Superior temporal gyrus (tissue), 1 donor: Measurements from ENCODE around the gene AK4.
A peak's percentile ranks its signal among the peaks of the same experiment; 100 is the strongest.

ENCODE experiments used
- DNase-seq: peaks from one replicate; pipeline ENCODE4 v3.0.0-alpha.2; 2016; ENCODE audit errors: extremely low spot score

The AK4 gene

GRCh38 chr1:65250826-65251225 is 102.8 kb downstream of the AK4 start:
- DNase-seq, result no peak

- peak; percentile 88 for DNase-seq
Measured at GRCh38 chr1:65253800-65254319, 105.9 kb downstream of the AK4 start.

GRCh38 chr1:65254320-65255034 is 106.5 kb downstream of the AK4 start:
- no peak for DNase-seq

GRCh38 chr1:65255035-65255655 is 107.1 kb downstream of the AK4 start:
- DNase-seq, result peak; percentile 77

GRCh38 chr1:65255656-65256050 is 107.7 kb downstream of the AK4 start:
- peak; percentile 67 for DNase-seq

- peak; percentile 66 for DNase-seq
Measured at GRCh38 chr1:65256860-65257708, 109.1 kb downstream of the AK4 start.

- DNase-seq, result no peak
Measured at GRCh38 chr1:65258106-65258505, 110.1 kb downstream of the AK4 start.

- DNase-seq, result no peak
Measured at GRCh38 chr1:65259816-65260215, 111.8 kb downstream of the AK4 start.

- DNase-seq, result peak; percentile 87
Measured at GRCh38 chr1:65260851-65261473, 113.0 kb downstream of the AK4 start.

GRCh38 chr1:65263286-65263685 is 115.3 kb downstream of the AK4 start:
- no peak for DNase-seq

- DNase-seq, result peak; percentile 90
Measured at GRCh38 chr1:65264197-65264929, 116.4 kb downstream of the AK4 start.

- peak; percentile 55 for DNase-seq
Measured at GRCh38 chr1:65265296-65265650, 117.3 kb downstream of the AK4 start.

GRCh38 chr1:65265651-65266351 is 117.8 kb downstream of the AK4 start:
- peak; percentile 81 for DNase-seq

- DNase-seq, result no peak
Measured at GRCh38 chr1:65266476-65266875, 118.5 kb downstream of the AK4 start.

- DNase-seq, result no peak
Measured at GRCh38 chr1:65267271-65267670, 119.3 kb downstream of the AK4 start.

- no peak for DNase-seq
Measured at GRCh38 chr1:65267683-65268082, 119.7 kb downstream of the AK4 start.

- no peak for DNase-seq
Measured at GRCh38 chr1:65269612-65270011, 121.6 kb downstream of the AK4 start.

- DNase-seq, result no peak
Measured at GRCh38 chr1:65276197-65276939, 128.4 kb downstream of the AK4 start.

GRCh38 chr1:65277605-65278347 is 129.8 kb downstream of the AK4 start:
- DNase-seq, result no peak
